Endodermal cell (in vitro differentiated cells): ENCODE data around the gene ACBD4. TPM values are rescaled to one million over a fixed set of nuclear protein-coding genes. Genes with fewer than 3 reads are reported as not detected.

Source experiments
- DNase-seq: peaks from one replicate; pipeline ENCODE4 v3.0.0-alpha.2; 2017
- H3K27ac ChIP-seq: 2 replicates; pipeline ENCODE4 v1.5.1; 2013; ENCODE audit warnings: mild to moderate bottlenecking, low read depth, low read length, moderate library complexity
- H3K27me3 ChIP-seq: 2 replicates; pipeline ENCODE4 v1.6.1; 2013; ENCODE audit warnings: mild to moderate bottlenecking, low read length, moderate library complexity; ENCODE audit not compliant: insufficient read depth, control insufficient read depth, poor library complexity, severe bottlenecking
- H3K36me3 ChIP-seq: 2 replicates; pipeline ENCODE4 v1.7.0; 2013; ENCODE audit warnings: mild to moderate bottlenecking, low read length, moderate library complexity; ENCODE audit not compliant: control insufficient read depth, insufficient read depth
- H3K4me1 ChIP-seq: one replicate; pipeline ENCODE4 v1.7.0; 2013; ENCODE audit warnings: low read length; ENCODE audit not compliant: control insufficient read depth, insufficient read depth
- H3K4me3 ChIP-seq: 2 replicates; pipeline ENCODE4 v1.5.1; 2013; ENCODE audit warnings: mild to moderate bottlenecking, low read length, moderate library complexity
- H3K9ac ChIP-seq: 2 replicates; pipeline ENCODE4 v1.6.1; 2013; ENCODE audit warnings: mild to moderate bottlenecking, low read length, moderate library complexity; ENCODE audit not compliant: poor library complexity, severe bottlenecking; ENCODE audit errors: extremely low read depth
- H3K9me3 ChIP-seq: 2 replicates; pipeline ENCODE4 v1.6.1; 2013; ENCODE audit warnings: mild to moderate bottlenecking, low read length, moderate library complexity; ENCODE audit not compliant: control insufficient read depth
- H3K27ac Mint-ChIP-seq: 2 replicates; pipeline ENCODE4 v1.8.0; 2020; ENCODE audit warnings: mixed read lengths
- H3K27me3 Mint-ChIP-seq: 2 replicates; pipeline ENCODE4 v1.8.0; 2021; ENCODE audit warnings: mild to moderate bottlenecking, mixed read lengths; ENCODE audit not compliant: insufficient read depth
- H3K36me3 Mint-ChIP-seq: 2 replicates; pipeline ENCODE4 v1.8.0; 2020; ENCODE audit warnings: low read depth, mixed read lengths
- H3K4me1 Mint-ChIP-seq: 2 replicates; pipeline ENCODE4 v1.8.0; 2020; ENCODE audit warnings: mixed read lengths
- H3K4me3 Mint-ChIP-seq: 2 replicates; pipeline ENCODE4 v1.8.0; 2020; ENCODE audit warnings: mild to moderate bottlenecking, moderate library complexity, mixed read lengths
- H3K9me3 Mint-ChIP-seq: 2 replicates; pipeline ENCODE4 v1.8.0; 2020; ENCODE audit warnings: mild to moderate bottlenecking, mixed read lengths
- WGBS, 2 experiments: methylation state at CpG; one replicate each; pipeline versions ENCODE4 v1.1.5 to v1.1.7; 2013; ENCODE audit warnings: missing lambda C conversion rate in 2 of 2, mixed read lengths in 1 of 2; ENCODE audit not compliant: insufficient coverage in 1 of 2, insufficient read length in 1 of 2; 5-methylcytosine and 5-hydroxymethylcytosine counted together
- total RNA-seq, 2 donors: library from RNA; stranded (reverse); fragmentation: NEBNext Ultra II Directional in 1 of 2; extraction: Animal tissue kit (Norgen Biotek cat#: 25700) in 1 of 2; gene quantifications; 2 replicates in 1 of 2; 3 replicates in 1 of 2; pipeline ENCODE4 v1.2.1, GENCODE V29; 2021
- TF ChIP-seq, protein P1 (sequence below): fragments of 200-600 bp; sonication (generic); conservative IDR thresholded peaks from 2 replicates; pipeline ENCODE4 v1.5.0; 2021; ENCODE audit warnings: antibody characterized with exemption, mild to moderate bottlenecking

The ACBD4 gene
- total RNA-seq, 2 donors from 2014 or later: 17.4 to 19.5 TPM

DNA sequence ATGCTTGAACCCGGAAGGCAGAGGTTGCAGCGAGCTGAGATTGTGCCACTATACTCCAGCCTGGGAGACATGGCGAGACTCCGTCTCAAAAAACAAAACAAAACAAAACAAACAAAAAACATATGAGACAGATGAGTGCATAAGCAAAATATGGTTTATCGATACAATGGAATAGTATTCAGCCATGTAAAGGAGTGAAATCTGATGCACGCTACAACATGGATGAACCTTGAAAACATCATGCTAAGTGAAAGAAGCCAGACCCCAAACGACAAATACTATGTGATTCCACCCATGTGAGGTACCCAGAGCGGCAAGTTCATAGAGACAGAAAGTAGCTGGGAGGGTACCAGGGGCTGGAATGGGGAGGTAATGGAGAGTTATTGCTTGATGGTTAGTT is 10.0 kb upstream of the ACBD4 start:
- no peak overlapping the region for H3K4me3 Mint-ChIP-seq
- 95 to 100% methylated on average over 6 to 8 of the region's 8 CpGs for WGBS, 2 experiments
- no peak for DNase-seq
- Histone ChIP-seq H3K4me3 (no peak overlapping the region), H3K9me3 (no peaks in the 10 kb centered on the region), H3K36me3 (no peaks in the 10 kb centered on the region), H3K9ac (no peak overlapping the region), H3K27me3 (no peaks in the 10 kb centered on the region), H3K4me1 (peaks cover 11% of the 10 kb centered on the region), H3K27ac (no peak overlapping the region)
- H3K27ac Mint-ChIP-seq: no peak overlapping the region
- peaks cover 16% of the 10 kb centered on the region for H3K4me1 Mint-ChIP-seq
- H3K9me3 Mint-ChIP-seq: no peaks in the 10 kb centered on the region
- TF ChIP-seq, protein P1, sequence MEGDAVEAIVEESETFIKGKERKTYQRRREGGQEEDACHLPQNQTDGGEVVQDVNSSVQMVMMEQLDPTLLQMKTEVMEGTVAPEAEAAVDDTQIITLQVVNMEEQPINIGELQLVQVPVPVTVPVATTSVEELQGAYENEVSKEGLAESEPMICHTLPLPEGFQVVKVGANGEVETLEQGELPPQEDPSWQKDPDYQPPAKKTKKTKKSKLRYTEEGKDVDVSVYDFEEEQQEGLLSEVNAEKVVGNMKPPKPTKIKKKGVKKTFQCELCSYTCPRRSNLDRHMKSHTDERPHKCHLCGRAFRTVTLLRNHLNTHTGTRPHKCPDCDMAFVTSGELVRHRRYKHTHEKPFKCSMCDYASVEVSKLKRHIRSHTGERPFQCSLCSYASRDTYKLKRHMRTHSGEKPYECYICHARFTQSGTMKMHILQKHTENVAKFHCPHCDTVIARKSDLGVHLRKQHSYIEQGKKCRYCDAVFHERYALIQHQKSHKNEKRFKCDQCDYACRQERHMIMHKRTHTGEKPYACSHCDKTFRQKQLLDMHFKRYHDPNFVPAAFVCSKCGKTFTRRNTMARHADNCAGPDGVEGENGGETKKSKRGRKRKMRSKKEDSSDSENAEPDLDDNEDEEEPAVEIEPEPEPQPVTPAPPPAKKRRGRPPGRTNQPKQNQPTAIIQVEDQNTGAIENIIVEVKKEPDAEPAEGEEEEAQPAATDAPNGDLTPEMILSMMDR: no peak
- H3K36me3 Mint-ChIP-seq: peaks cover 2% of the 10 kb centered on the region
- peaks cover 3% of the 10 kb centered on the region for H3K27me3 Mint-ChIP-seq

DNA sequence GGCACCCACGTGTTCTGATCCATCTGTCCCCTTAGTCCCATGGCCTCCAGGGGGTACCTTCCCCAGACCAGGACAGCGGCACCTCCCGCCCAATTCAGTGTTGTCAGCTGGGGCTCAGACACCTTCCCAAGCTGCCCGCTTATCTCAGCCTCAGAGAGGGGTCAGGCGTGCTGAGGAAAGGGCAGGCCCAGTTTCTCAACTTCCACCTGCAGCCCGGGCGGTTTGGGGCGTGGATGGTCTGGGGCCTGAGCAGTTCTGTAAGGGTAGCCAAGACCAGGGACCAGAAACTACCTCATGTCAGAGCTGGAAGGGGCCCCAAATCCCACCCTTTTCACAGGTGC is 8.3 kb upstream of the ACBD4 start:
- Mint-ChIP-seq H3K4me1 (peaks cover 20% of the 10 kb centered on the region), H3K9me3 (no peaks in the 10 kb centered on the region), H3K27me3 (no peaks in the 10 kb centered on the region), H3K4me3 (no peak overlapping the region), H3K27ac (peak overlapping the region; percentile 91), H3K36me3 (peaks cover 2% of the 10 kb centered on the region)
- peaks cover 11% of the 10 kb centered on the region for H3K4me1 ChIP-seq
- H3K9me3 ChIP-seq: no peaks in the 10 kb centered on the region
- H3K4me3 ChIP-seq: no peak overlapping the region
- no peaks in the 10 kb centered on the region for H3K36me3 ChIP-seq
- no peaks in the 10 kb centered on the region for H3K27me3 ChIP-seq
- DNase-seq: no peak
- H3K9ac ChIP-seq: peak overlapping the region; percentile 42
- WGBS, 2 experiments: 93 to 95% methylated on average over 6 to 8 of the region's 8 CpGs
- TF ChIP-seq, protein P1: no peak
- no peak overlapping the region for H3K27ac ChIP-seq

DNA sequence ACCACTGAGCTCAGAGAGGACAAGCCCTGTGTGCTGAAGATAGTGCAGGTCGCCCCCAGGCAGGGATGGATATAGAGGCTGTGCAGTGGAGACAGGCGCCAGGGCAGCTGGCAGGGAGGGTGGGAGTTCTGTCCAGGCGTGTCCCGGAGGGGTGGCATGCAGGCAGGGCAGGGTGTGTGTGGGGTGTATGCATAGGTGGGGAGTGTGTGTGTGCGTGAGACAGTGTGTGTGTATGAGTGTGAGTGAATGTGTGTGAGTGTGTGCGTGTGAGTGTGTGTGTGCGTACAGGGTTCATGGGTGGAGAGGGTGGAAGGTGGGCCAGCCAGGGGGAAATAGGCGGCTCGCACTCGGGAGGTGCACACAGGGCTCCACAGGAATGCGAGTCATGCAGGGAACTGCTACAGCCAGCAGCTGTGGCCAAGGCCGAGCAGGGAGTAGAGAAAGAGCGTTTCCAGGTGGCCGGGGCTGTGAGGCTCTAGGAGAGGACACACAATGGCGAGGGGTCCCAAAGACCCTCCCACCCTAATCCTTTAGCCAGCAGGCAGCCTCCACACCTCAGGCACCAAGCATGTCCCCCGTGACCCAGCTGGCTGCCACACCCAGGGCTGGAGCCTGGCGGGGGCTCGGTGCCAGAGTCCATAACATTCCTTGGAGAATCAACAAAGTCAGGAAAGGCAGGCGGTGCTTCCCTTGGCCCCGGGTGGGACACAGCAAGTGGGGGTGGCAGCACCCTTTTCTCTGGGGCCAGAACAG is 7.8 kb upstream of the ACBD4 start:
- Mint-ChIP-seq H3K9me3 (no peaks in the 10 kb centered on the region), H3K36me3 (peaks cover 2% of the 10 kb centered on the region), H3K4me3 (no peak overlapping the region), H3K27me3 (no peaks in the 10 kb centered on the region), H3K4me1 (peaks cover 20% of the 10 kb centered on the region), H3K27ac (peak overlapping the region; percentile 91)
- Histone ChIP-seq H3K27me3 (no peaks in the 10 kb centered on the region), H3K4me3 (no peak overlapping the region), H3K9me3 (no peaks in the 10 kb centered on the region), H3K27ac (peak overlapping the region; percentile 7), H3K36me3 (no peaks in the 10 kb centered on the region), H3K9ac (peak overlapping the region; percentile 42), H3K4me1 (peaks cover 11% of the 10 kb centered on the region)
- 71 to 76% methylated on average over 16 to 20 of the region's 20 CpGs for WGBS, 2 experiments
- DNase-seq: peak; percentile 83
- TF ChIP-seq, protein P1: no peak
